ENCODE data around the gene SEMA6A.

DNA sequence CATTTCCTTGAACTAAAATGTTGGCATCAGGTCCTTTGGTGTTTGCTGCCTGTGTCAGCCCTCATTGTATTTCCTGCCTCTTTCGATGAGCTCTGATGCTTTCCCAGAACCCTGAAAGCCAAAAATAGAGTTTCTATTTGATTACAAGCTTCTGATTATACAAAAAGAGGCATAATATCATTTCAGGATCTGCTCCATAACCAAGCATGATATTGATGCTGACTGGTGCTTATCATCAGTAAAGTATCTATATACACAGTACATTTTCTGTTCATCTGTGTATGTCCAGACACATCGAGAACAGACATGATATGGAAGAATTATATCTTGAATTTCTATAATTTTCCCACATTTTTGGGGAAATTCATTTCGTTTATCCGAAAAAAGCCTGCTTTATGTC is 58.6 kb downstream of the SEMA6A start:
- TF ChIP-seq, protein P1, sequence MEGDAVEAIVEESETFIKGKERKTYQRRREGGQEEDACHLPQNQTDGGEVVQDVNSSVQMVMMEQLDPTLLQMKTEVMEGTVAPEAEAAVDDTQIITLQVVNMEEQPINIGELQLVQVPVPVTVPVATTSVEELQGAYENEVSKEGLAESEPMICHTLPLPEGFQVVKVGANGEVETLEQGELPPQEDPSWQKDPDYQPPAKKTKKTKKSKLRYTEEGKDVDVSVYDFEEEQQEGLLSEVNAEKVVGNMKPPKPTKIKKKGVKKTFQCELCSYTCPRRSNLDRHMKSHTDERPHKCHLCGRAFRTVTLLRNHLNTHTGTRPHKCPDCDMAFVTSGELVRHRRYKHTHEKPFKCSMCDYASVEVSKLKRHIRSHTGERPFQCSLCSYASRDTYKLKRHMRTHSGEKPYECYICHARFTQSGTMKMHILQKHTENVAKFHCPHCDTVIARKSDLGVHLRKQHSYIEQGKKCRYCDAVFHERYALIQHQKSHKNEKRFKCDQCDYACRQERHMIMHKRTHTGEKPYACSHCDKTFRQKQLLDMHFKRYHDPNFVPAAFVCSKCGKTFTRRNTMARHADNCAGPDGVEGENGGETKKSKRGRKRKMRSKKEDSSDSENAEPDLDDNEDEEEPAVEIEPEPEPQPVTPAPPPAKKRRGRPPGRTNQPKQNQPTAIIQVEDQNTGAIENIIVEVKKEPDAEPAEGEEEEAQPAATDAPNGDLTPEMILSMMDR (conservative IDR thresholded peaks at IDR 0.05; ENCODE audit: low read length) = no peak
- no peak for TF ChIP-seq EZH2phosphoT487 (IDR thresholded peaks at IDR 0.05; ENCODE audit: borderline replicate concordance, low read depth, low read length)
